Keratinocyte (primary cell): Measurements from ENCODE around the gene SLC25A21.
A peak's percentile ranks its signal among the peaks of the same experiment; 100 is the strongest.

Source experiments
- EZH2 ChIP-seq: IDR thresholded peaks from one replicate; pipeline ENCODE4 v1.6.1; 2012; ENCODE audit warnings: inconsistent platforms, mild to moderate bottlenecking, low read length, moderate library complexity
- TF ChIP-seq, protein P1 (sequence below), 3 experiments: IDR thresholded peaks in 1 of 3; conservative IDR thresholded peaks in 1 of 3; optimal IDR thresholded peaks in 1 of 3; 2 replicates in 2 of 3; 3 replicates in 1 of 3; pipeline versions ENCODE3 to v1.5.1; 2011; ENCODE audit warnings: low read length in 3 of 3, mild to moderate bottlenecking in 3 of 3, moderate library complexity in 2 of 3, control low read depth in 1 of 3, inconsistent platforms in 1 of 3; ENCODE audit not compliant: insufficient read depth in 2 of 3; ENCODE audit errors: extremely low read depth in 1 of 3

- TF ChIP-seq, protein P1, sequence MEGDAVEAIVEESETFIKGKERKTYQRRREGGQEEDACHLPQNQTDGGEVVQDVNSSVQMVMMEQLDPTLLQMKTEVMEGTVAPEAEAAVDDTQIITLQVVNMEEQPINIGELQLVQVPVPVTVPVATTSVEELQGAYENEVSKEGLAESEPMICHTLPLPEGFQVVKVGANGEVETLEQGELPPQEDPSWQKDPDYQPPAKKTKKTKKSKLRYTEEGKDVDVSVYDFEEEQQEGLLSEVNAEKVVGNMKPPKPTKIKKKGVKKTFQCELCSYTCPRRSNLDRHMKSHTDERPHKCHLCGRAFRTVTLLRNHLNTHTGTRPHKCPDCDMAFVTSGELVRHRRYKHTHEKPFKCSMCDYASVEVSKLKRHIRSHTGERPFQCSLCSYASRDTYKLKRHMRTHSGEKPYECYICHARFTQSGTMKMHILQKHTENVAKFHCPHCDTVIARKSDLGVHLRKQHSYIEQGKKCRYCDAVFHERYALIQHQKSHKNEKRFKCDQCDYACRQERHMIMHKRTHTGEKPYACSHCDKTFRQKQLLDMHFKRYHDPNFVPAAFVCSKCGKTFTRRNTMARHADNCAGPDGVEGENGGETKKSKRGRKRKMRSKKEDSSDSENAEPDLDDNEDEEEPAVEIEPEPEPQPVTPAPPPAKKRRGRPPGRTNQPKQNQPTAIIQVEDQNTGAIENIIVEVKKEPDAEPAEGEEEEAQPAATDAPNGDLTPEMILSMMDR (optimal IDR thresholded peaks at IDR 0.05 in 1 of 3, IDR thresholded peaks at IDR 0.05 in 1 of 3, conservative IDR thresholded peaks at IDR 0.05 in 1 of 3; ENCODE audit: extremely low read depth in 1 of 3, insufficient read depth in 2 of 3, low read length in 3 of 3): peak in 1 of 3 experiments; percentile 43
- TF ChIP-seq EZH2: no peak
These were observed 196.6 kb downstream of the SLC25A21 start for GRCh38 chr14:36975834-36976233.
